Hematopoietic multipotent progenitor cell treated with erythropoietin and hydrocortisone succinate and interleukin-3 and kit ligand, for 6 days (in vitro differentiated cells): ENCODE measurements around the gene TTC28.

Experiments used
- DNase-seq: peaks from one replicate; pipeline ENCODE4 v3.0.0-alpha.2; 2015

TTC28 gene

GRCh38 chr22:28015676-28016601 is 663.7 kb downstream of the TTC28 start:
- DNase-seq: no peak

- no peak for DNase-seq
Measured at GRCh38 chr22:28015046-28015425, 664.6 kb downstream of the TTC28 start.

GRCh38 chr22:28014211-28015045 is 665.2 kb downstream of the TTC28 start:
- DNase-seq: no peak

GRCh38 chr22:28013611-28014010 is 666.0 kb downstream of the TTC28 start:
- no peak for DNase-seq

GRCh38 chr22:28012832-28013460 is 666.7 kb downstream of the TTC28 start:
- DNase-seq: no peak

GRCh38 chr22:28009272-28009827 is 670.3 kb downstream of the TTC28 start:
- DNase-seq: peak; percentile 89

GRCh38 chr22:28008649-28009048 is 671.0 kb downstream of the TTC28 start:
- no peak for DNase-seq

- no peak for DNase-seq
Measured at GRCh38 chr22:28008056-28008455, 671.6 kb downstream of the TTC28 start.

- DNase-seq: no peak
Measured at GRCh38 chr22:28006271-28006670, 673.4 kb downstream of the TTC28 start.

- DNase-seq: no peak
Measured at GRCh38 chr22:28005513-28005912, 674.1 kb downstream of the TTC28 start.

- DNase-seq: no peak
Measured at GRCh38 chr22:28004021-28004420, 675.6 kb downstream of the TTC28 start.

- DNase-seq: no peak
Measured at GRCh38 chr22:28002863-28003565, 676.6 kb downstream of the TTC28 start.

GRCh38 chr22:28002181-28002700 is 677.4 kb downstream of the TTC28 start:
- no peak for DNase-seq

GRCh38 chr22:28001171-28001835 is 678.3 kb downstream of the TTC28 start:
- DNase-seq: no peak

- no peak for DNase-seq
Measured at GRCh38 chr22:28000361-28000760, 679.3 kb downstream of the TTC28 start.

- DNase-seq: no peak
Measured at GRCh38 chr22:27999876-28000275, 679.8 kb downstream of the TTC28 start.

- DNase-seq: no peak
Measured at GRCh38 chr22:27998511-27999410, 680.9 kb downstream of the TTC28 start.

GRCh38 chr22:27997538-27997937 is 682.1 kb downstream of the TTC28 start:
- DNase-seq: no peak

- no peak for DNase-seq
Measured at GRCh38 chr22:27996981-27997380, 682.7 kb downstream of the TTC28 start.

GRCh38 chr22:27996529-27996925 is 683.1 kb downstream of the TTC28 start:
- no peak for DNase-seq
